SK-N-SH (cell line): ENCODE measurements around the gene MGAM2.

Source experiments
- CHD2 ChIP-seq: fragments of 150-350 bp; IDR thresholded peaks from 2 replicates; pipeline ENCODE4 v1.6.1; 2018; ENCODE audit warnings: low read length; ENCODE audit not compliant: partially characterized antibody
- CTCF ChIP-seq: fragments of 200-600 bp; sonication (generic); IDR thresholded peaks from 2 replicates; pipeline ENCODE4 v1.6.1; 2017; ENCODE audit warnings: antibody characterized with exemption, mild to moderate bottlenecking, moderate library complexity
- EZH2phosphoT487 ChIP-seq: fragments of 200-600 bp; sonication (generic); IDR thresholded peaks from 2 replicates; pipeline ENCODE4 v1.6.1; 2017; ENCODE audit warnings: low read depth, mixed run types, mild to moderate bottlenecking, antibody characterized with exemption, moderate library complexity, borderline replicate concordance
- FOSL2 ChIP-seq: IDR thresholded peaks from 2 replicates; pipeline ENCODE4 v1.4.0; 2012; ENCODE audit warnings: low read depth, mild to moderate bottlenecking, moderate library complexity, borderline replicate concordance
- FOXJ3 ChIP-seq: sonication (generic); formaldehyde crosslinking; IDR thresholded peaks from 2 replicates; pipeline ENCODE4 v1.5.1; 2020; ENCODE audit warnings: mild to moderate bottlenecking, missing genetic modification reagents
- IRF3 ChIP-seq: fragments of 150-350 bp; IDR thresholded peaks from 2 replicates; pipeline ENCODE4 v1.6.1; 2016; ENCODE audit warnings: mild to moderate bottlenecking, low read depth, low read length
- NFIC ChIP-seq: IDR thresholded peaks from 2 replicates; pipeline ENCODE4 v1.4.0; 2012; ENCODE audit warnings: borderline replicate concordance
- POLR2AphosphoS5 ChIP-seq: IDR thresholded peaks from 2 replicates; pipeline ENCODE4 v1.6.1; 2012; ENCODE audit warnings: low read depth, low read length
- REST ChIP-seq: IDR thresholded peaks from 2 replicates; pipeline ENCODE4 v1.6.1; 2012; ENCODE audit warnings: mild to moderate bottlenecking, low read depth, low read length, moderate library complexity
- RFX5 ChIP-seq: IDR thresholded peaks from 2 replicates; pipeline ENCODE4 v1.6.1; 2012; ENCODE audit warnings: mild to moderate bottlenecking, improper control_type of control experiment, low read length
- SMC3 ChIP-seq: IDR thresholded peaks from 2 replicates; pipeline ENCODE4 v1.6.1; 2012; ENCODE audit warnings: low read depth, low read length, improper control_type of control experiment
- TAF1 ChIP-seq: IDR thresholded peaks from 2 replicates; pipeline ENCODE4 v1.6.1; 2012; ENCODE audit warnings: low read depth, mild to moderate bottlenecking, low read length, moderate library complexity, borderline replicate concordance
- TCF12 ChIP-seq: IDR thresholded peaks from 2 replicates; pipeline ENCODE4 v1.4.0; 2012
- ZBTB33 ChIP-seq: IDR thresholded peaks from 2 replicates; pipeline ENCODE4 v1.4.0; 2012; ENCODE audit warnings: low read depth, borderline replicate concordance

- TF ChIP-seq CTCF (no peak), TCF12 (no peak), IRF3 (no peak), TAF1 (no peak), RFX5 (no peak), CHD2 (no peak), FOSL2 (no peak), ZBTB33 (no peak), SMC3 (no peak), NFIC (no peak), POLR2AphosphoS5 (no peak), EZH2phosphoT487 (no peak), FOXJ3 (CRISPR knock-in tag) (no peak), REST (no peak)
These were observed 28.3 kb downstream of the MGAM2 start for GRCh38 chr7:142139597-142140400.
